ENCODE data around the gene ARL17A. TPM values are rescaled to one million over a fixed set of nuclear protein-coding genes. Genes with fewer than 3 reads are reported as not detected.
"Not testable (repeated sequence)": the region's sequence is repeated elsewhere in the genome, so short reads cannot be mapped to it uniquely, and the experiment has no call there.

ARL17A gene
- total RNA-seq, 3 donors from 2014 or later (not counting 1 experiment from before 2014, with no cell fraction given), result 21.9 to 32.6 (median 23.4) TPM

GRCh38 chr17:46534716-46535115 lies 44.8 kb downstream of the ARL17A start:
- H3K27ac Mint-ChIP-seq; H3K4me3 ChIP-seq (ENCODE audit: low read length); ATAC-seq; H3K36me3 ChIP-seq (ENCODE audit: control insufficient read depth, insufficient read depth, low read length); H3K4me1 ChIP-seq (ENCODE audit: control insufficient read depth, insufficient read depth, low read length); H3K27me3 ChIP-seq (ENCODE audit: control insufficient read depth, insufficient read depth, low read length); DNase-seq; H3K9me3 Mint-ChIP-seq; H3K9me3 ChIP-seq (ENCODE audit: control insufficient read depth, insufficient read depth, low read length); H3K4me1 Mint-ChIP-seq; H3K36me3 Mint-ChIP-seq; intact Hi-C loops (cut with micrococcal nuclease); H3K27me3 Mint-ChIP-seq (ENCODE audit: low read depth in 2 of 2); H3K27ac ChIP-seq (ENCODE audit: low read length); H3K4me3 Mint-ChIP-seq: not testable (repeated sequence)
- WGBS (ENCODE audit: insufficient coverage), result 98% methylated on average over 12 of the region's 22 CpGs

- no CpG with 5 or more reads among the region's 11 CpGs for WGBS (ENCODE audit: insufficient coverage)
- H3K27ac Mint-ChIP-seq; H3K4me3 ChIP-seq (ENCODE audit: low read length); H3K9me3 Mint-ChIP-seq; ATAC-seq; H3K4me1 Mint-ChIP-seq; H3K27me3 Mint-ChIP-seq (ENCODE audit: low read depth in 2 of 2); H3K36me3 ChIP-seq (ENCODE audit: control insufficient read depth, insufficient read depth, low read length); H3K4me3 Mint-ChIP-seq; H3K4me1 ChIP-seq (ENCODE audit: control insufficient read depth, insufficient read depth, low read length); H3K27ac ChIP-seq (ENCODE audit: low read length); DNase-seq; intact Hi-C loops (cut with micrococcal nuclease); H3K9me3 ChIP-seq (ENCODE audit: control insufficient read depth, insufficient read depth, low read length); H3K36me3 Mint-ChIP-seq; H3K27me3 ChIP-seq (ENCODE audit: control insufficient read depth, insufficient read depth, low read length): not testable (repeated sequence)
Measured at GRCh38 chr17:46512168-46512567, 67.3 kb downstream of the ARL17A start, which contains the start of gene LRRC37A2. Gene LRRC37A2, plus strand, starts transcription at chr17:46512468. Its CDS starts 245 bp downstream, at chr17:46512713.

GRCh38 chr17:46505896-46506295 lies 73.6 kb downstream of the ARL17A start:
- H3K4me3 Mint-ChIP-seq; H3K27ac ChIP-seq (ENCODE audit: low read length); H3K36me3 ChIP-seq (ENCODE audit: control insufficient read depth, insufficient read depth, low read length); H3K27ac Mint-ChIP-seq; H3K4me1 ChIP-seq (ENCODE audit: control insufficient read depth, insufficient read depth, low read length); H3K27me3 Mint-ChIP-seq (ENCODE audit: low read depth in 2 of 2); H3K36me3 Mint-ChIP-seq; DNase-seq; H3K27me3 ChIP-seq (ENCODE audit: control insufficient read depth, insufficient read depth, low read length); intact Hi-C loops (cut with micrococcal nuclease); ATAC-seq; H3K9me3 Mint-ChIP-seq; H3K4me3 ChIP-seq (ENCODE audit: low read length); H3K4me1 Mint-ChIP-seq; H3K9me3 ChIP-seq (ENCODE audit: control insufficient read depth, insufficient read depth, low read length): not testable (repeated sequence)
- no CpG with 5 or more reads among the region's 7 CpGs for WGBS (ENCODE audit: insufficient coverage)

- H3K4me1 ChIP-seq (ENCODE audit: control insufficient read depth, insufficient read depth, low read length); DNase-seq; intact Hi-C loops (cut with micrococcal nuclease); H3K9me3 Mint-ChIP-seq; H3K27ac Mint-ChIP-seq; H3K27me3 ChIP-seq (ENCODE audit: control insufficient read depth, insufficient read depth, low read length); H3K36me3 ChIP-seq (ENCODE audit: control insufficient read depth, insufficient read depth, low read length); H3K36me3 Mint-ChIP-seq; H3K4me3 Mint-ChIP-seq; H3K4me3 ChIP-seq (ENCODE audit: low read length); H3K27ac ChIP-seq (ENCODE audit: low read length); H3K9me3 ChIP-seq (ENCODE audit: control insufficient read depth, insufficient read depth, low read length); ATAC-seq; H3K27me3 Mint-ChIP-seq (ENCODE audit: low read depth in 2 of 2); H3K4me1 Mint-ChIP-seq: not testable (repeated sequence)
- no CpG with 5 or more reads among the region's 6 CpGs for WGBS (ENCODE audit: insufficient coverage)
Measured at GRCh38 chr17:46499437-46500139, 79.9 kb downstream of the ARL17A start.

- 100% methylated on average over 2 of the region's 16 CpGs for WGBS (ENCODE audit: insufficient coverage)
- H3K4me3 ChIP-seq (ENCODE audit: low read length); H3K27me3 Mint-ChIP-seq (ENCODE audit: low read depth in 2 of 2); H3K36me3 ChIP-seq (ENCODE audit: control insufficient read depth, insufficient read depth, low read length); DNase-seq; H3K27ac Mint-ChIP-seq; H3K9me3 Mint-ChIP-seq; ATAC-seq; H3K36me3 Mint-ChIP-seq; H3K4me1 ChIP-seq (ENCODE audit: control insufficient read depth, insufficient read depth, low read length); intact Hi-C loops (cut with micrococcal nuclease); H3K4me3 Mint-ChIP-seq; H3K27ac ChIP-seq (ENCODE audit: low read length); H3K4me1 Mint-ChIP-seq; H3K27me3 ChIP-seq (ENCODE audit: control insufficient read depth, insufficient read depth, low read length); H3K9me3 ChIP-seq (ENCODE audit: control insufficient read depth, insufficient read depth, low read length): not testable (repeated sequence)
Measured at GRCh38 chr17:46492021-46492420, 87.5 kb downstream of the ARL17A start.

- intact Hi-C loops (cut with micrococcal nuclease); H3K9me3 ChIP-seq (ENCODE audit: control insufficient read depth, insufficient read depth, low read length); H3K36me3 Mint-ChIP-seq; H3K27ac Mint-ChIP-seq; DNase-seq; H3K4me1 ChIP-seq (ENCODE audit: control insufficient read depth, insufficient read depth, low read length); H3K9me3 Mint-ChIP-seq; H3K27me3 Mint-ChIP-seq (ENCODE audit: low read depth in 2 of 2); H3K4me3 Mint-ChIP-seq; H3K4me1 Mint-ChIP-seq; H3K4me3 ChIP-seq (ENCODE audit: low read length); ATAC-seq; H3K27ac ChIP-seq (ENCODE audit: low read length); H3K36me3 ChIP-seq (ENCODE audit: control insufficient read depth, insufficient read depth, low read length); H3K27me3 ChIP-seq (ENCODE audit: control insufficient read depth, insufficient read depth, low read length): not testable (repeated sequence)
- WGBS (ENCODE audit: insufficient coverage), result no CpG with 5 or more reads among the region's 2 CpGs
Measured at GRCh38 chr17:46481310-46481709, 98.2 kb downstream of the ARL17A start.

- DNase-seq; H3K27ac Mint-ChIP-seq; H3K4me1 Mint-ChIP-seq; H3K27me3 ChIP-seq (ENCODE audit: control insufficient read depth, insufficient read depth, low read length); H3K27ac ChIP-seq (ENCODE audit: low read length); H3K4me1 ChIP-seq (ENCODE audit: control insufficient read depth, insufficient read depth, low read length); H3K4me3 ChIP-seq (ENCODE audit: low read length); H3K9me3 Mint-ChIP-seq; H3K27me3 Mint-ChIP-seq (ENCODE audit: low read depth in 2 of 2); H3K9me3 ChIP-seq (ENCODE audit: control insufficient read depth, insufficient read depth, low read length); ATAC-seq; intact Hi-C loops (cut with micrococcal nuclease); H3K36me3 Mint-ChIP-seq; H3K4me3 Mint-ChIP-seq; H3K36me3 ChIP-seq (ENCODE audit: control insufficient read depth, insufficient read depth, low read length): not testable (repeated sequence)
- WGBS (ENCODE audit: insufficient coverage), result no CpG with 5 or more reads among the region's 3 CpGs
Measured at GRCh38 chr17:46478823-46479222, 100.7 kb downstream of the ARL17A start.

- ATAC-seq; DNase-seq; H3K27ac Mint-ChIP-seq; H3K36me3 ChIP-seq (ENCODE audit: control insufficient read depth, insufficient read depth, low read length); H3K27me3 Mint-ChIP-seq (ENCODE audit: low read depth in 2 of 2); H3K4me1 ChIP-seq (ENCODE audit: control insufficient read depth, insufficient read depth, low read length); H3K4me3 ChIP-seq (ENCODE audit: low read length); H3K4me1 Mint-ChIP-seq; H3K4me3 Mint-ChIP-seq; H3K9me3 ChIP-seq (ENCODE audit: control insufficient read depth, insufficient read depth, low read length); H3K9me3 Mint-ChIP-seq; H3K27ac ChIP-seq (ENCODE audit: low read length); intact Hi-C loops (cut with micrococcal nuclease); H3K36me3 Mint-ChIP-seq; H3K27me3 ChIP-seq (ENCODE audit: control insufficient read depth, insufficient read depth, low read length): not testable (repeated sequence)
- no CpG with 5 or more reads among the region's 2 CpGs for WGBS (ENCODE audit: insufficient coverage)
Measured at GRCh38 chr17:46475583-46475982, 103.9 kb downstream of the ARL17A start.
